ENCODE data around the gene RASSF10.

GRCh38 chr11:13008625-13009475 is at the start of gene RASSF10:
- no peak for TF ChIP-seq RFX5 (IDR thresholded peaks at IDR 0.05)
- TF ChIP-seq KDM1A (IDR thresholded peaks at IDR 0.05; ENCODE audit: low read depth): no peak
- no peak for TF ChIP-seq MAZ (IDR thresholded peaks at IDR 0.05; ENCODE audit: borderline replicate concordance, low read depth, low read length)
- TF ChIP-seq CHD2 (IDR thresholded peaks at IDR 0.05; ENCODE audit: low read length, partially characterized antibody): no peak
- TF ChIP-seq, protein P1, sequence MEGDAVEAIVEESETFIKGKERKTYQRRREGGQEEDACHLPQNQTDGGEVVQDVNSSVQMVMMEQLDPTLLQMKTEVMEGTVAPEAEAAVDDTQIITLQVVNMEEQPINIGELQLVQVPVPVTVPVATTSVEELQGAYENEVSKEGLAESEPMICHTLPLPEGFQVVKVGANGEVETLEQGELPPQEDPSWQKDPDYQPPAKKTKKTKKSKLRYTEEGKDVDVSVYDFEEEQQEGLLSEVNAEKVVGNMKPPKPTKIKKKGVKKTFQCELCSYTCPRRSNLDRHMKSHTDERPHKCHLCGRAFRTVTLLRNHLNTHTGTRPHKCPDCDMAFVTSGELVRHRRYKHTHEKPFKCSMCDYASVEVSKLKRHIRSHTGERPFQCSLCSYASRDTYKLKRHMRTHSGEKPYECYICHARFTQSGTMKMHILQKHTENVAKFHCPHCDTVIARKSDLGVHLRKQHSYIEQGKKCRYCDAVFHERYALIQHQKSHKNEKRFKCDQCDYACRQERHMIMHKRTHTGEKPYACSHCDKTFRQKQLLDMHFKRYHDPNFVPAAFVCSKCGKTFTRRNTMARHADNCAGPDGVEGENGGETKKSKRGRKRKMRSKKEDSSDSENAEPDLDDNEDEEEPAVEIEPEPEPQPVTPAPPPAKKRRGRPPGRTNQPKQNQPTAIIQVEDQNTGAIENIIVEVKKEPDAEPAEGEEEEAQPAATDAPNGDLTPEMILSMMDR (IDR thresholded peaks at IDR 0.05): no peak
- no peak for TF ChIP-seq SMC3 (IDR thresholded peaks at IDR 0.05)
- TF ChIP-seq CHD4 (IDR thresholded peaks at IDR 0.05; ENCODE audit: borderline replicate concordance): no peak
- peak; percentile 22 to 54; a peak in 3 of 5 replicates for TF ChIP-seq JUN (IDR thresholded peaks at IDR 0.05)
- TF ChIP-seq EHF (CRISPR knock-in tag; IDR thresholded peaks at IDR 0.05): no peak
- TF ChIP-seq, protein P2, sequence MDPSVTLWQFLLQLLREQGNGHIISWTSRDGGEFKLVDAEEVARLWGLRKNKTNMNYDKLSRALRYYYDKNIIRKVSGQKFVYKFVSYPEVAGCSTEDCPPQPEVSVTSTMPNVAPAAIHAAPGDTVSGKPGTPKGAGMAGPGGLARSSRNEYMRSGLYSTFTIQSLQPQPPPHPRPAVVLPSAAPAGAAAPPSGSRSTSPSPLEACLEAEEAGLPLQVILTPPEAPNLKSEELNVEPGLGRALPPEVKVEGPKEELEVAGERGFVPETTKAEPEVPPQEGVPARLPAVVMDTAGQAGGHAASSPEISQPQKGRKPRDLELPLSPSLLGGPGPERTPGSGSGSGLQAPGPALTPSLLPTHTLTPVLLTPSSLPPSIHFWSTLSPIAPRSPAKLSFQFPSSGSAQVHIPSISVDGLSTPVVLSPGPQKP (IDR thresholded peaks at IDR 0.05; ENCODE audit: low read depth, low read length): no peak
- TF ChIP-seq MAFK (IDR thresholded peaks at IDR 0.05; ENCODE audit: partially characterized antibody): no peak
- peak; percentile 50; the same call in 1 of the 2 replicates for TF ChIP-seq USF2 (IDR thresholded peaks at IDR 0.05)
- TF ChIP-seq CEBPB (IDR thresholded peaks at IDR 0.05): no peak
- peak; percentile 97 for TF ChIP-seq POLR2A (IDR thresholded peaks at IDR 0.05; ENCODE audit: low read length)

Data from A549 (cell line).